ENCODE data around the gene SLC25A18.
"Not testable (repeated sequence)": the region's sequence is repeated elsewhere in the genome, so short reads cannot be mapped to it uniquely, and the experiment has no call there.

The SLC25A18 gene, protein sequence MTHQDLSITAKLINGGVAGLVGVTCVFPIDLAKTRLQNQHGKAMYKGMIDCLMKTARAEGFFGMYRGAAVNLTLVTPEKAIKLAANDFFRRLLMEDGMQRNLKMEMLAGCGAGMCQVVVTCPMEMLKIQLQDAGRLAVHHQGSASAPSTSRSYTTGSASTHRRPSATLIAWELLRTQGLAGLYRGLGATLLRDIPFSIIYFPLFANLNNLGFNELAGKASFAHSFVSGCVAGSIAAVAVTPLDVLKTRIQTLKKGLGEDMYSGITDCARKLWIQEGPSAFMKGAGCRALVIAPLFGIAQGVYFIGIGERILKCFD

DNA sequence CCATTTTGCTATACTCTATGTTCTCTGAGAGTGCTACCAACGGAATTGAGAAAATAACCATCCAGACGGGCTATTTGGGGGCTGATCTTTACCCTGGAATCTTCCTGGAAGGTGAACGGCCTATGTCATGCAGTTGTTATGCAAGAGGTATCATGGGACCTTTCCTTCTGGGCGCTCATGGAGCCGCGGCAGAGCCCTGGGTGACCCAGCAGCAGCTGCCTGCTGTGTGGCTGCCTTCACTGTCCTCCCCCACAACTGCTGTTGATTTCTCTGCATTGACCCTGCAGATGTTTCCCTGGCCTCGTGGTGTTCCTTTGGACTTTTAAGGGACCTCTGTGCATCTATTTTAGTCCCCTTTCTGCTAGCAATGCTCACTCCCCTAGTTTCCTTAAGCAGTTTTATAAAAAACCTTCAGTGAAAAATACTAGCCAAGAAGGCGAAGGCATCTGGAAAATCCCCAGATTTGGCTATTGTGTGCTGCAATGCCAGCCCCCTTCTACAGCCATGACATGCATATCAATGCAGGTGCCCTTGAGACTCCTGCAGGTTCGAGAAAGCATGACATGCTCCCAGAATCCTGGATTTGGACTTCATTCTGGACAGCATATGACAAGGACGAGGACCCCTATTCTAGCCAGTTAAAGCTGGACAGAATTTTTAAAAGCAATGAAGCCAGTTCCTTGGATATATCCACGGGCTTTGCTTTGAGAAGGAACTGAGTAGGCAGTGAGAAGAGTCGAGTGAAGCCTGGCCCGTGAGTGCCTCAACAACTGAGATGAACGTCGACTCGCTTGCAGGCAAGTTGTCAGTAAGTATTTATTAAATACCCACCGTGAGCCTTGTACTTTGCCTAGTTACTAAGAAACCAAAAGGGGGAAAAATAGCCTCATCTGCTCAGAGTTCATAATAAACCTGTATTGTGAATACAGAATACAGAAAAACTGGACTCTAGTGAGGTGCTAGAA is at the start of gene SLC25A18:
SLC25A18 (plus strand) TSS at position 593 of the 965 bp plus-strand sequence. CDS start 16,447 bp downstream, outside the sequence.
- DNase-seq = no peak

DNA sequence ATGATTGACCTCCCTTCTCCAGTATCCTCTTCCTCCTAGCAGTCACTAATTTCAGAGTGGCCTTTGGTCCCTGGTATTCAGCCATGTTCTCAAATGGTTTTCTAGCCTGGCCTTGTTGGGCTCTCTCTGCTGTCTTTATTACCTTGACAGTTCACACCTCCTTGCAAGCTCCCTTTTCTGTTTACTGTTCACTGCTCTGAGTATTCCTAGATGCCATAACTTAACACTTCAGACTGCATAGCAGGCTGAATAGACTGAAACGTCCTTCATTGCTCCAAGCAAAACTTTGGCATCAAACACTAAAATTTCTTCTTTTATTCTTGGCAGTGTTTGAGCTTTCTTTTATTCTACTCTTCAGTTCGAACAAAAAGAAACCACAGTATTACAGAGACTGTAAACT is 49.7 kb upstream of the SLC25A18 start:
- DNase-seq = no peak

- DNase-seq = no peak
Measured at GRCh38 chr22:17514084-17514483, 49.2 kb upstream of the SLC25A18 start.

DNA sequence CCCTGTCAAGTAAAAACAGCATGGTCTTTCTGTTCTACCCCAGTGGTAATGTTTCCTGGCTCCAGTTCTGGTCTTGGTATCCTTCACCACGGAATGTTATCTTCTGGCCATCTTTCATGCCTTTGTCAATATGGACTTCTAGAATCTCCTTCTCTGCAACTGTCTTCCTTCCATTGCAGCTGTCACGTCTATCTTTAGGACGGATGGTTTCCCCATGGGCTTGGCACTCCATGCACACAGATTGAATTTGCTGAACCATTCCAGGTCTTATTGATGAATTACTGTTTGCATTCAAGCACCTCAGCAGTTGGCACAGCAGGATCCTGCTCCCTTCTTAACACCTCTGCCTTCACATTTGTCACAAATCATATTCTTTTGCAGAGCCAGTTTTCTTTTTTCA is 44.9 kb upstream of the SLC25A18 start:
- DNase-seq = no peak

DNA sequence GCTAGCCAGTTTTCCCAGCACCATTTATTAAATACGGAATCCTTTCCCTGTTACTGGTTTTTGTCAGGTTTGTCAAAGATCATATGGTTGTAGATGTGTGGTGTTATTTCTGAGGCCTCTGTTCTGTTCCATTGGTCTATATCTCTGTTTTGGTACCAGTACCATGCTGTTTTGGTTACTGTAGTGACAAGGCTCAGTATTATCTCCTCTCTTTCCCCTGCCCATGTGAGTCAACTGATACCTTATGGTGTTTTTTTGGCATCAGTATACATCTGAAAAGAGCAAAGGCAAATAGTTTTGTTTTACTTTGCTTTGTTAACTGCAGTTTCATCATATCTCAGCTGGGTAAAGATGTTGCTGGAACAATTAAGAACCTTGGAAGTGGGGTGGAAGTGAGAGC is 41.3 kb upstream of the SLC25A18 start:
- DNase-seq = not testable (repeated sequence)

DNA sequence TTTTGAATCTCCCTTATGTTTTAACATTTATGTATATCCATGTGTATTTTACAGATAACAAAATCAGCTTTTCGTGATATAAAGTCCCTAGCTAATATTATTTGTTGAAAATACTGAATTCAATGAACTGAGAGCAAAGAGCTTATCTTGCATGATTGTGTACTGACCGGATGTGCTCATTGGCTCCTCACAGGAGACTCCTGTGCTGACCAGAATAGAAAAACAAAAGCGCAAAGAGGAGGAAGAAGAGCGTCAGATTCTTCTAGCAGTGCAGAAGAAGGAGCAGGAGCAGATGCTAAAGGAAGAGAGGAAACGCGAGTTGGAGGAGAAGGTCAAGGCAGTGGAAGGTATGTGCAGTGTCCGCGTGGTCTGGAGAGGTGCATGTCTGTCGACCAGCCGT is 39.4 kb upstream of the SLC25A18 start:
- DNase-seq = no peak

- no peak for DNase-seq
Measured at GRCh38 chr22:17536269-17536668, 27.0 kb upstream of the SLC25A18 start.

GRCh38 chr22:17537155-17537554 is 26.1 kb upstream of the SLC25A18 start:
- DNase-seq = no peak

DNA sequence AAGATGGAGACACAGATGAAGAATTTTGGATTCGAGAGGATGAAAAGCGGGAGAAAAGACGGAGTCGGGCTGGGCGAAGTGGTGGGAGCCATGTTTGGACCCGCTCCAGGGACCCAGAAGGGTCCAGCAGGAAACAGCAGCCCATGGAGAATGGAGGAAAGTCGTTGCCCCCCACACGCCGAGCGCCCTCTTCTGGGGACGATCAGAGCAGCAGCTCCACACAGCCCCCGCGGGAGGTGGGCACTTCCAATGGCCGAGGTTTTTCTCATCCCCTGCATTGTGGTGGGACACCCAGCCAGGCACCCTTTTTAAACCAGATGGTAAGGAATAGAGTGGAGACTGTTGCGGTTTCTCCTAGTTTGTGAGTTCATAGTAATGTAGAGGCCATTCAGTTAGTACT is 22.8 kb upstream of the SLC25A18 start:
- DNase-seq = no peak

DNA sequence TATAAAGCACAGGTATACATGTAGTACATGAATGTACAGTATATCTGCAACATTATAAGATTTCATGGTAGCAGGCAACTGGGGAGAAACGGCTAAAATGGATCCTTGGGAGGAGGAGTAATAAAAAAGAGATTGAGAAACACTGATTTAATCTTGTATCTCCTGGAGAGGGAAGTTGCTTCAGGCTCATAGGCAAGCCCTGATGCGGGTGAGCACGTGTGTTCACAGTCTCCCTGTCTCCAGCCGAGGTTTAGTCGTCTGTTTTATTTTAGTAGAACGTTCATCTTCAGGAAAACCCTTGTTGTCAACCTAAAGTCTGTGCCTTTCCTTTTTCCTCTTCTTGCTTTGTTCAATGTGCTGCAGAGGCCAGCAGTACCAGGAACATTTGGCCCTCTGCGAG is 21.8 kb upstream of the SLC25A18 start:
- no peak for DNase-seq

DNA sequence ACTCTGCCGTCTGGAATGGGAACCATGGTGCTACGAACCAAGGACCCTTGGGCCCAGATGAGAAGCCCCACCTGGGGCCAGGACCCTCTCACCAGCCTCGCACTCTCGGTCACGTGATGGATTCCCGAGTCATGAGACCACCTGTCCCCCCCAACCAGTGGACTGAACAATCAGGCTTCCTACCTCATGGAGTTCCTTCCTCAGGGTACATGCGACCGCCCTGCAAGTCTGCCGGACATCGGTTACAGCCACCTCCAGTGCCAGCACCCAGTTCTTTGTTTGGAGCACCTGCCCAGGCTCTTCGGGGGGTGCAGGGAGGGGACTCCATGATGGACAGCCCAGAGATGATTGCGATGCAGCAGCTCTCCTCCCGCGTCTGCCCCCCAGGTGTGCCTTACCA is 20.8 kb upstream of the SLC25A18 start:
- DNase-seq = no peak

DNA sequence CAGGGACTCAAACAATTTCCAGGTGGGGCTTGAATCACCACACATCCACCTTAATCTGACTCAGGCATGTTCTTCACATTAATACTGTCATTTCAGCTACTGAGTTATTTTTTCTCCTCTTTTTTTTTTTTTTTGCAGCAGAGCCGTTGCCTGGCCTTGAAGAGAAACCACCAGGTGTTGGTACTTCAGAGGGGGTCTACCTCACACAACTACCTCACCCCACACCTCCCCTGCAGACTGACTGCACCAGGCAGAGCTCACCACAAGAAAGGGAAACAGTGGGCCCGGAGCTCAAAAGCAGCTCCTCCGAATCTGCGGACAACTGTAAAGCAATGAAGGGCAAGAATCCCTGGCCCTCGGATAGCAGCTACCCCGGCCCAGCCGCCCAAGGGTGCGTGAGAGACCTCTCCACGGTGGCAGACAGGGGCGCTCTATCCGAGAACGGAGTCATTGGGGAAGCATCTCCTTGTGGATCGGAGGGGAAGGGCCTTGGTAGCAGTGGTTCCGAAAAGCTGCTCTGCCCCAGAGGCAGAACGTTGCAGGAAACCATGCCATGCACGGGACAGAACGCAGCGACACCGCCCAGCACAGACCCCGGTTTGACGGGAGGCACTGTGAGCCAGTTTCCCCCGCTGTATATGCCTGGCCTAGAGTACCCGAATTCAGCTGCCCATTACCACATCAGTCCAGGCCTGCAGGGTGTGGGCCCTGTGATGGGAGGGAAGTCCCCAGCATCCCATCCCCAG is 15.1 kb upstream of the SLC25A18 start:
- DNase-seq = no peak

- DNase-seq = no peak
Measured at GRCh38 chr22:17548756-17549035, 14.6 kb upstream of the SLC25A18 start.

- DNase-seq = no peak
Measured at GRCh38 chr22:17549183-17549582, 14.1 kb upstream of the SLC25A18 start.

- no peak for DNase-seq
Measured at GRCh38 chr22:17549655-17550054, 13.6 kb upstream of the SLC25A18 start.

- no peak for DNase-seq
Measured at GRCh38 chr22:17552737-17553136, 10.6 kb upstream of the SLC25A18 start.

GRCh38 chr22:17554814-17555213 is 8.5 kb upstream of the SLC25A18 start:
- no peak for DNase-seq

GRCh38 chr22:17559188-17559587 is 4.1 kb upstream of the SLC25A18 start:
- no peak for DNase-seq

DNA sequence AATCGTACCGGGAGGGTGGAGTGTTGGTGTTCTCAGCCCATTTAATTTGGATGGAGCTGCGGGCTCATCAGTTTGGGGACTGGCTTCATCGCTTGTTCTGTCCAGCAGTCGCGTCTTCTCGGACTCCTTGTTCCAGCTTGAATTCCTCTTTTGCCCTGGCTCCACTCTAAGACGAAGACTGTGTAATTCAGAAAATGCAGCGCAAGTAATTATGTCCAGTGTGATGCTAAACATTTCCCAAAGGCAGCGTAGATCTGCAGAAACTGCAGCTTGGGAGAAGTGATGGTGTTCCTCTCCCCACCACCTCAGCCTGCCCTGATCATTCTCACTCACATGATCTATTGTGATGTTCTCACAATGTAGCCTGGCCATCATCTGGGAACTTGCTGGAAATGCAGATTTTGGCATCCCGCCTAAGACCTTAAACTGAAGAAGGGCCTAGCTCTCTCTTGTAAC is 666 bp downstream of the SLC25A18 start:
- no peak for DNase-seq

- not testable (repeated sequence) for DNase-seq
Measured at GRCh38 chr22:17566016-17566687, 2.9 kb downstream of the SLC25A18 start.

DNA sequence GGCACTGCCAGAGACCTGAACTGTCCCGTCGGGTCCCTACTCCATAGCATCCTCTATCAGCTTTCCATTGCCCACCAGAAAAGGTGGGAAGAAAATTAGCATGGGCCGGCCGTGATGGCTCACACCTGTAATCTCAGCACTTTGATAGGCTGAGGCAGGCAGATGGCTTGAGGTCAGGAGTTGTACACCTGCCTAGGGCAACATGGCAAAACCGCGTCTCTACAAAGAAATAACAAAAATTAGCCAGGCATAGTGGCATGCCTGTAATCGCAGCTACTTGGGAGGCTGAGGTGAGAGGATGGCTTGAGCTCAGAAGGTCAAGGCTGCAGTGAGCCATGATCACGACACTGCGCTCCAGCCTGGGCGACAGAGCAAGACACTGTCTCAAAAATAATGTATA is 3.5 kb downstream of the SLC25A18 start:
- no peak for DNase-seq

GRCh38 chr22:17569971-17570511 is 6.7 kb downstream of the SLC25A18 start:
- DNase-seq = no peak

All from NCI-H526 (cell line).